ENCODE results near the gene DENND11. TPM values are rescaled to one million over a fixed set of nuclear protein-coding genes. Genes with fewer than 3 reads are reported as not detected.

Gene DENND11
- polyA plus RNA-seq, 3 donors = 5.6 to 9.0 (median 6.1) TPM

DNA sequence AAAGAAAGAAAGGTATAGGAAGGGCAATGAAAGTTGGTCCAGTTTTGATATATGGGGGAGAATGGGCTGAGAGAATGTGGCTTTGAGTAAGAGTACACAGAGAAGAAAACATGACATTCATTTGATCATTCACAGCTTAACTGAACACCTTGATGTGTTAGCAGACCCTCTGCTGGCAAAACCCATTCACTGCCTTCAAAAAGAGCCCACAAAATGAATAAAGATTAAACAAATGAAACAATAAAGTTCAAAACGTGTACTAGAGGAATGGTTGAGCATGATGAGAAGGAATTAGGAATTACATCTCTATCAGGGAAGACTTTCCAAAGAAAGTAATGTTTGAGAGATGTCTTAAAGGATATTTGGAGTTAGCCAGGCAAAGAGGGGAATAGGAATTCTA is 8.3 kb upstream of the DENND11 start:
- no peak overlapping the region for H3K27ac ChIP-seq (ENCODE audit: low read depth, low read length)
- WGBS, 3 donors = 38 to 50% (median 46%) methylated on average over 1 of the region's 1 CpG

DNA sequence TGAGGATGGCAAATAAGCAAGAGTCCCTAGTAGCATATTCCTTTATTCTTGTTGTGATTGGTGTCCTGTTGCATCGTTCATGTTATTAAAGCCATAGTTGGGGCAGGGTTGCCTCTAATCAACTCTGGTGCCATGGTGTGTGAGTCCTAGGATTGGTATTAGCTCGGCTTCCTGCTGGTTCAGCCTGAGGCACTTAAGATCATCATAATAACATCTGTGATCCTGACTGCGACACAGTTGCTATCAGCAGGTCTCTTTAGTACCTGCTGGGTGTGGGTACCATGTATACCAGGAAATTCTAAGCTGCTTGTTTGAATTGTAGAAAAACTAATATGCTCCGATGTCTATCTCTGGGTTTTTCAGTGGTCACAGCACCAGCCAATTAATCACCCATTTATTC is 7.8 kb upstream of the DENND11 start:
- 87 to 94% (median 92%) methylated on average over 4 of the region's 4 CpGs for WGBS, 3 donors

DNA sequence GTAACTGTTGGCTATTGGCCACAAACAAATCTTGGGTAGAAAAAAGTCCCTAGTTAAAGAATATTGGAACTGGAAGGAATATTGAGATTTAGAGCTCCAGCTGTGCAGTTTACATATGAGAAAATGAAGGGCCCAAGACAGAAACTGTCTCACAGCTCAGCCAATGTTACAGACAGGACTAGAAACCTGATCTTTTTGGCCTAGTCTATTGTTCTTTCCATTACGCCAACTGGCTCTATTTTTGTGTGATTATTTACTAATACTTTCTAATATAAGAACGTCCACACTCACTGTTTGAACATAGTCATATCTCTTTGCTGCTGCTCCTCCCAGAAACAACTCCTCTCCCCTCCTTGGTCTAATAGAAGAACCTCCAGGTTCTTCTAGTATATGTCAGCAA is 7.4 kb upstream of the DENND11 start:
- 73 to 88% (median 84%) methylated on average over 2 of the region's 2 CpGs for WGBS, 3 donors

More for the DNA sequence above, 7.8 kb upstream of the DENND11 start:
- H3K27ac ChIP-seq (ENCODE audit: low read depth, low read length) = no peak overlapping the region

DNA sequence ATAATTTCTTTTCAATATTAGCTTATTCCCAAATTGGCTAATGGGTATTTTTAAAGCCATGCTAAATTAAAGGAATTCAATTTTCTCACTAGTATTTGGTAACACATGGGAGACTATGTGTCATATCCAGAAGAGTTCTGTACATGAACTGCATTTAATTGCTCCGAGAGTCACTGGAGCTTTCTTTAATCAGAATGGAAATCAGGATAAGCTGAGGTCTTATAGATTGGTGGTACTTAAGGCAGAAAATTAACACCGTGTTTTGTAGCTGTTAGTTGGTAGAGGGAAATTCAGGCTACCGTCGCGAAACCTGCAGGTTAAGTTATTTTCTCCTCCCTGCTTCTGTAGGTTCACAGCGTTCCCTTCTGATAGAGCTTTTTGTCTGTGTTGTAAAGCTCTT is 6.4 kb upstream of the DENND11 start, which contains the start of gene WEE2:
Gene WEE2, plus strand, starts transcription at position 3 of the 400 bp plus-strand sequence. CDS start 406 bp downstream, outside the sequence.
- WGBS, 3 donors = 91 to 95% (median 95%) methylated on average over 6 of the region's 6 CpGs
- no peak within 1 kb of the TSS for H3K27ac ChIP-seq (ENCODE audit: low read depth, low read length)

More for the DNA sequence above, 7.4 kb upstream of the DENND11 start:
- no peak overlapping the region for H3K27ac ChIP-seq (ENCODE audit: low read depth, low read length)

DNA sequence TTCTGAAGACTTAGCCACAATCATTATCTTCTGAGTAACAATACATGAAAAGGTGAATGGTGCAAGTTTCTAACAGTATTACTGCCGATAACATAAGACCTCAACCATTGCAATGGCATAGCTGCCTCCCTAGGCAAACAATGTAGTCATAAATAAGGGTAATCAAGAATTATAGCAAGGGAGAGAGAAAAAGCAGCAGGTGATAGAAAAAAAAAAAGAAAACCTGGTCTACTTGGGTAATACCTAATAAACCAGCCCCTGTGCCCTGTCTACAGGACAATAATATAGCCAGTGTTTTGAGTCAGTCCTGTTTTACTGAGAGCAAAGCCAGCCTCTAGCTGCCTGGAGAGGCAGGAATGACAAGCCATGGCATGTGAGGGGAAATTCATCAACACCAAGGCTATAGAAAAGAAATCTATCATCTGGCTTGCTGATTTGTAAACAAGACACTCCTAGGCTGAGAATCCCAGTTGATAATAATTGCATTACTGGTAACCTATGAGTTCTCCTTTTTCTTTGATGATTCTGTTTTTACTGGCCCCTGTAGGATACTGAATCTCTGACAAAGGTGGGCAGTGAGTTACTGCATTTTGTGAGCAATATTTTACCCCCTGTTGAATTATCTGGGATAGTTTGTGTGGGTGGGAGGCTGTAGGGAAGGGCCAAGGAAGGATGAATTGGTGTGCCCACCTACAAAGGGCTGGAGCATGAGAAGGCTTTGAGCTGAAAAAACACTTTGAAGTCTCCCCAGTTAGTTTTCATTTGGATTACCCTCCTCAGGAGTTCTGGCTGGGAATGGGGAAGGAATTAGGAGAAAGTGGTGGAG is 4.5 kb upstream of the DENND11 start:
- WGBS, 3 donors = 89 to 100% (median 99%) methylated on average over 1 of the region's 1 CpG

DNA sequence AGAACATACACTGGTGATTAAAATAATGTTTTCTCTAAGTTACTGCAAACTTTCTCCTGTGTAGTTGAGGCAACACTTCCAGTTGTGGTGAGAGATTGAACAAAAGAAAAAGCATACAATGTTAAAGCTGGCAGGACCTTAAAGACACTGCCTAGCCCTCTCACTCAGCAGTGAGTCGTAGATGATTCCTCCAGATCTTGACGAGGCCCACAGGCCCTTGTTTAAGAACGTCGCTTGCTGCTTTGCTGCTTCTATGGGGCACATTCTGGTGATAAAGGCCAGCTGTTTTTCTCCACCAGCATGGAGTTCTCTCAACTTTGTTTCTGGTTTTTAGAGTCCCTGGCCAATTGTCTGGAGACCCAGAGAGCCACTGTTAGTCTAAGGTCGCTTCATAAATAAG is 2.8 kb upstream of the DENND11 start:
- 88 to 93% (median 88%) methylated on average over 5 of the region's 5 CpGs for WGBS, 3 donors
- no peak overlapping the region for H3K27ac ChIP-seq (ENCODE audit: low read depth, low read length)

More for the DNA sequence above, 4.5 kb upstream of the DENND11 start:
- H3K27ac ChIP-seq (ENCODE audit: low read depth, low read length) = no peak overlapping the region

DNA sequence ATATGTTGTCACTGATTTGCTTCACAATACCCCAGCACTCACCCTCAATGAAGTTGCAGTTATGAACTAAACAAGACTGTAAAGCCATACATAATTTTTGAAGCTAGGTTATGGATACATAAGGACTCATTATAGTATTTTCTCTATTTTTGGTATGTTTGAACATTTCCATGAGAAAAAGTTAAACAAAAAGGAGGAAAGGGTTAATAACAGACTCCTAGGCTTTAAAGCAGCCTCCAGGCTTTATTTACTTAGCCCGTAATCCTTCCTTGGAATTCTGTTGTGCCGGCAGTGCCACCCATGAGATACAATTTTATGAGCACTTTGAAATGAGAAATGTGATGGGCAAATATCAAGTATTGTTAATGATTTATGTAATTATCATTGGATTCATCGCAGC is 2.1 kb upstream of the DENND11 start:
- no peak overlapping the region for H3K27ac ChIP-seq (ENCODE audit: low read depth, low read length)
- 38 to 89% (median 77%) methylated on average over 3 of the region's 3 CpGs for WGBS, 3 donors

DNA sequence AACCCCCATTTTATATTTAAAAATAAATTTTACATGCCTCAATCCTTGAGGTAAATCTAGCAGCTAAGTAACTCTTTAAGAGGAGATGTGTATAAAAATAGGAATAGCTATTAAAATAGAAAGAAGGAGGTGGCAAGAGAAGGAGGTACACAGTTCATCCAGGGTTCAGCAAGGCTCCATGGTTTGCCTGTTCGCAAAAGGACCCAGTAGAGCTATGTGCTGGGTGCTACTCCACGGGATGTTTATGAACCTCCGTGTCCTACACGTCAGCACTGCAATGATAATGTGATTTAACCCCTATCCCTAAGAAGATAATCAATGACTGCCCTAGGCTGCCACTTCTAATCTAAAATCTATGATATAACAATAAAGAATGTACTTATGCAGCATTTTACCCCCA is 926 bp upstream of the DENND11 start:
- WGBS, 3 donors = 52 to 77% (median 60%) methylated on average over 4 of the region's 4 CpGs
- no peak overlapping the region for H3K27ac ChIP-seq (ENCODE audit: low read depth, low read length)

DNA sequence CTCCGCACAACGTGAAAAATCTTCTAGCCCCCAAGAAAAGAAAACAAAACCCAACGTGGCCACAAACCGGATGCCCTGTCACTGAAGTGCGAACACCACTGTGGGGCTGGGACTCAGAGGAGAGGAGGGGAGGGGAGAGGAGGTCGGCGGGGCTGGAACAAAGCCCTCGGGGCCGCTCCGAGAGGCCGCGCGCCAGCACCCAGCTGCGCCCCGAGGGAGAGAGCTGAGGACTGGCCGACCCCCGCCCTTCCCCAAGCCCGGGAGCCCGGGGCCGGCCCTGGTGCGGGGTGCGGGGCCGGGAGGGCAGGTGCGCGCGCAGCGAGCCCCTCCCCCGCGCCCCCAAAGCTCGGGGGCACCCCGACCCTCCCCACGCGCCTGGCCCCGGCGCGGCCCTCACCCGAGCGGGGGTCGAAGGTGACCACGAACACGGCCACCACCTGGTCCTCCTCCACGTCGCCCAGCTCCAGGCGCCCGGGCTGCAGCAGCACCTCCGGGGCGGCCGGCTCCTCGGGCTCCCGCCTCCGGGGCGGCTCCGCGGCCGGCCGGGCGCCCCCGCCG is 398 bp downstream of the DENND11 start:
- no peak overlapping the region for H3K27ac ChIP-seq (ENCODE audit: low read depth, low read length)
- WGBS, 3 donors = 1% methylated on average over 43 to 59 of the region's 59 CpGs

DNA sequence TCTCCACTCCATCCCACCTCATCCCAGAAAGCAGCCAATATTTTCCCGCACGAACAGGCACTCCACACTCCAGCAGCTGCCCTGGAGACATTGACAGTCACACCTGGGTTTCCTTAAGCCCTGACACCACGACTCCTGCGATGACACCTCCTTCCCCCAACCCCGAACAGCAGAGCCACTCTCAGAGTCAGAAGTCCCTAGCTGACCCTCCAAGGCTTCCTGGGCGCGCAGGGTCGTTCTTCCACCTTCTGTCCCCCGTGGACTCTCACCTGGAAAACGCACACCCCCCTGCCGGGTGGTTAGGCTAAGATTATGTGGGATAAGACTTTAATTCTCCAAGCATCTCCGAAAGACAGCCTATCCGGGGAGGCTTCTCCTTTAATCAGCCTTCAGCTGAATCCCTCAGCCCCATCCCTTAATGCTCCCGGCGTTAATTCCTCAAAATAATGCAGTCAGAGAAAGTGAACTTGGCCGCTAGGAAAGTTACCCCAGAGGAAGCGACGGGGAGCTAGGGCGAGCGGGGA is 1.1 kb downstream of the DENND11 start:
- 14 to 16% (median 16%) methylated on average over 16 to 20 of the region's 20 CpGs for WGBS, 3 donors
- H3K27ac ChIP-seq (ENCODE audit: low read depth, low read length) = no peak overlapping the region

DNA sequence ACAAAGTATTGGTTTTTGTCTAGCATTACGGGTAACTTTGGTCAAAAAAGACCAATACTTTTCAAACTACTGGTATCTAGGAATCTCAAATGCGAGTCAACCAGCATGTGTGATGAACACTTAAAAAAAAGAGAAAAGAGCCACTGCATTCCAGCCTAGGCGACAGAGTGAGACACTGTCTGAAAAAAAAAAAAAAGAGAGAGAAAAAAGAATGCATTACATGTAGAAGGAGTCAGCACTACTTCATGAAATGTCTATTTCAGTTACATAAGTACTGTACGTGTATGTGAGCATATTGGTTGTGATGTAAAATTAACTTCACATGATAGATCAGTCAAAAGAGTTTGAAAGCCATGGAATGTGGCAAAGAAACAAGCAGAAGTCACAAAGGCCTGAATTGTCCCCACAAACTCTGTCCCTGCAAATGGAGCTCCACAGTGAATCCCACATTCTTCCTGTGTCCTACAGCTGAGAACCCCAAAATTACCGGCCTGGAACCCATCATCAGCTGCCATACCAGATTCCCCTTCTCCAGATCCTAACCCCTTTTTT is 1.6 kb downstream of the DENND11 start:
- 56 to 70% (median 70%) methylated on average over 5 of the region's 5 CpGs for WGBS, 3 donors
- H3K27ac ChIP-seq (ENCODE audit: low read depth, low read length) = no peak overlapping the region

DNA sequence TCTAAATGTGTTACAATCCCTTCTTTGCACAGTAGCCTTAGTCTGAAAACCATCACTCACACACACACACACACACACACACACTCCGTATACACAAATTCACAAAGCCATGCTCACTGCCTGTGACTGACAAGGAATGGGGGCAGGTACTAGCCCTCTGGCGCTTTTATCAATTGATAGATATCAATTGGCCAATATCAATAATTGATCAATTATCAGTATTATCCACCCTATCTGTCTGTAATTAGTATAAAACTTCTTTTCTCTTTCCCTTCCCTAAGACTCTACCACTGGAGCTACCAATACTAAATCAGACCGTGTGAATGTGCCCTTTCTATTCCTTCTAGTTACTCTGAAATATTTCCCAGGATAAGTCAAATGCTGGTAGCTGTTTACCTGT is 2.1 kb downstream of the DENND11 start:
- no peak overlapping the region for H3K27ac ChIP-seq (ENCODE audit: low read depth, low read length)
- WGBS, 3 donors = 52 to 84% (median 84%) methylated on average over 3 of the region's 3 CpGs

DNA sequence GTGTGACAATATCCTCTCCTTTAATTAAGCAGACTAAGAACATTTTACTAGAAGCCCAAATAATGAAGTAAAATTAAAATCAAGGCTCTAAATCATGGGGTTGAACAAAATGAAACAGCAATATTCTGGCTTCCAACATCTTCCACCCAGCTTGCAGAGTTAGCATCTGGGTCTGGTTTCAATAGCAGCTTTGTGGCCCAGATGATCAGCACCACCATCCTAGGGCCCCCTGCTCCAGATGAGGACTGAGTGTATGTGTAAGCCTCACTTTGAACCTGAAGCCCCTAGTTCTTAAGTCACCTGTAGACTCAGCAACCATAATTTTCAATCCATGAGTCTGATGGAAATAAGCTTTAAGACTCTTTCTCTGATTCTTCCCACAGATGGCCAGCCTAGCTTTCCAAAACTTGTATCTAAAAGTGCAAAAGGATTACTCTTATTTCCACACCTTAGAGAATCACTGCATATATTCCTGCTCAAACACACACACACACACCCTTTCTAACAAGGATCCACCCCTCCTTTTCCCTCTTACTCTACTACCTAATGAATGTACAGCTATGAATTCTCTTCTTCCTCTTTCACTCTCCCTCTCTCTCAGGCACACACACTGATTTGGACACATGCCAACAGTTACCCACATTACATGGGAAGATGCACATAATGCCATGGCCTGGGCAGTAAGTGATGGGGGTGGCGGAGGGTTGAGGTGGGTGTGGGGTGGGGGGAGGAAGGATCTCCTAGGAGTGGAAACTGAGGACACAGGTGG is 3.5 kb downstream of the DENND11 start:
- no peak overlapping the region for H3K27ac ChIP-seq (ENCODE audit: low read depth, low read length)
- 62 to 100% (median 70%) methylated on average over 1 of the region's 1 CpG for WGBS, 3 donors

DNA sequence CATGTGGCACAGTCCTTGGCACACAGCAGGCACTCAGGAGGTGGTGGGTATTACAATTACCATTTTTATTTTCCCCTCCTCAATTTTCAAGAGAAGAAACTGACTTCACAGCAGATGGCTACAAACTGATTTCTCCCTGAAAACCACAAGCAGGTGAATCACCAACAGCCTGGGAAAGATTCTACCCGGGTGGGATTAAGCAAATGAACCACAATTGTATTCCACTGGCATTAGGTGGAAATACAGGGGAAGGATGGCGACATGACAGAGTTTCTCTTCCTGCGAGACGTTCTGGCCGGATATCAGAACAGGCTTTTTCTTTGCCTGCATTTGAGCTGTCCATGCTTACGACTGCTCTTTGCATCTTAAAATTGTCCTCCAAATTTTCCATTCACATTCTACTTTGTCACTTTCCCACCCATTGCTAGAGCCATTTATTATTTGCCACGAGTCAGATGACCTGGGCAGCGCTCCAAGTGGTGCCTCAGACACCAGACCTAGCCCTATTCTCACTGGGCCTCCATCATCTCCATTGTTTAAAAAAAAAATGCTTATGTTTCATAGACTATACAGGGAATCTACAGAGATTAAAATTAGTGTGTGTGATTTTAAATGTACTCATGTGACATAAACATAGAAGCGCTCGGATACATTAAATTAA is 4.6 kb downstream of the DENND11 start:
- H3K27ac ChIP-seq (ENCODE audit: low read depth, low read length) = no peak overlapping the region
- WGBS, 3 donors = 65 to 73% (median 71%) methylated on average over 10 of the region's 10 CpGs

DNA sequence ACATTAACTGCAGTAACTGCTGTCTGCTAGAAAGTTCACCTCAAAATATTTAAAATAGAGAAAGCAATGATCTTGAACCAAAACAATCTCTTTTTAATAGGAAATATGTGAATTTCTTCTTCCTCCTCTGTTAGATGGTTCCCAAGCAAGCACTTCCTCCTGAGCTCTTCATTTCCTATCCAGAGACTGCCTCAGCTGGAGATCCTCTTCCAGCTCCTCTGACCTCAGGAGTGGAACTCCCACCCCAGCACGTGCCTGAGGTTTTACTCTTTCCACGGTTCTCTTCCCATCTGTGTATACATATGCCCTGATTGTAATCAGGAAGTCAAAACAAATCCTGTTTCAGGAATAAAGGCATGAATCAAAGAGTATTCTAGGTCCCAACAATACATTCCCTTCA is 5.6 kb downstream of the DENND11 start:
- 20 to 33% (median 21%) methylated on average over 2 of the region's 2 CpGs for WGBS, 3 donors
- H3K27ac ChIP-seq (ENCODE audit: low read depth, low read length) = no peak overlapping the region

DNA sequence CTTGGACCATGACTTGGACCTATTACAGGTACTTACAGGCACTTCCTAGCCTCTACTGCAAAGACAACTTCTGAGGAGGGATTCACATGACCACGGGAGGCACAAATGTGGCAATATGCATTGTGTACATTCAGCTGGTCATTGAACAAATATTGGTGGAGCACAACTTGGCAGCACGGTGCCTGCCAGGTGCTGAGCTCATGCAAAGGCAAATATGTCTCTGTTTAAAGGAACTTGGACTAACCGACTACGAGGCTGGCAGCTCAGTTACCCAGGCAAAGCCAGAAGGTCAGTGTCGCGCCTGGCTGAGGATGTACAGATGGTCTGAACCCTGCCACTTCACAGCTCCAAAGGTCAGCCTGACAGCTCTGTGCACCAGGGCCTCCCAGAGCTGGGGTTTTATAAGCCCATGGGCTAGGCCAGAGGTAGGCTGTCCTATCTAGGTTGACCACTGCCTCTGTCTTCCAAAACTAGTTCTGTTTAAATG is 6.1 kb downstream of the DENND11 start:
- 30 to 88% (median 86%) methylated on average over 6 of the region's 6 CpGs for WGBS, 3 donors
- H3K27ac ChIP-seq (ENCODE audit: low read depth, low read length) = no peak overlapping the region

DNA sequence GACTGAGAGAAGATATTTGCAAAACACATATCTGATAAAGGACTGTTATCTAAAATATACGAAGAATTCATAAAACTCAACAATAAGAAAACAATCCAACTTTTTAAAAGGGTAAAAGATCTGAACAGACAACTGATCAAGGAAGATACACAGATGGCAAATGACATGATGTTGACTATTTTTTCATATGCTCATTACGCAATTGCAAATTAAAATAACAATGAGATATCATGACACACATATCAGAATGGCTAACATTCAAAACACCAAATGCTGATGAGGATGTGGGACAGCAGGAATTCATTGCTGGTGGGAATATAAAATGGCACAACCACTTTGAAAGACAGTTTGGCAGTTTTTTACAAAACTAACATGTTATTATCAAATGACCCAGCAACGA is 8.9 kb downstream of the DENND11 start:
- H3K27ac ChIP-seq (ENCODE audit: low read depth, low read length) = no peak overlapping the region
- WGBS, 3 donors = 63 to 97% (median 95%) methylated on average over 3 of the region's 3 CpGs

DNA sequence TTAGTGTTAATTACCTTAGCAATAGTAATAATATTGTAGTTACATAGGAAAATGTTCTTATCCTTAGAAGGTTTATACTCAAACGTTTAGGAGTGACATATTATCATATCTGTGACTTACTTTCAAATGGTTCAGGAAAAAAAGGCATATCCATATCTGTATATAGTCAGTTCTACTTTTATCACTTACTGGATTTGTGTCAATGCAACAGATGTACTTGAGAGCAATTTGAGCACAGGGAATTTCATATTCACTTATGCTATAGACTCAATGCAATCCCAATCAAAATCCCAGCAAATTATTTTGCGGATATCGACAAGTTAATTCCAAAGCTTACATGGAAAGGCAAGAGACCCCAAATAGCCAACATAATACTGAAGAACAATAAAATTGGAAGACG is 10.0 kb downstream of the DENND11 start:
- 80 to 92% (median 87%) methylated on average over 4 of the region's 4 CpGs for WGBS, 3 donors
- no peak overlapping the region for H3K27ac ChIP-seq (ENCODE audit: low read depth, low read length)
